Measurements from ENCODE around the gene AKAP17A.

AKAP17A gene

DNA sequence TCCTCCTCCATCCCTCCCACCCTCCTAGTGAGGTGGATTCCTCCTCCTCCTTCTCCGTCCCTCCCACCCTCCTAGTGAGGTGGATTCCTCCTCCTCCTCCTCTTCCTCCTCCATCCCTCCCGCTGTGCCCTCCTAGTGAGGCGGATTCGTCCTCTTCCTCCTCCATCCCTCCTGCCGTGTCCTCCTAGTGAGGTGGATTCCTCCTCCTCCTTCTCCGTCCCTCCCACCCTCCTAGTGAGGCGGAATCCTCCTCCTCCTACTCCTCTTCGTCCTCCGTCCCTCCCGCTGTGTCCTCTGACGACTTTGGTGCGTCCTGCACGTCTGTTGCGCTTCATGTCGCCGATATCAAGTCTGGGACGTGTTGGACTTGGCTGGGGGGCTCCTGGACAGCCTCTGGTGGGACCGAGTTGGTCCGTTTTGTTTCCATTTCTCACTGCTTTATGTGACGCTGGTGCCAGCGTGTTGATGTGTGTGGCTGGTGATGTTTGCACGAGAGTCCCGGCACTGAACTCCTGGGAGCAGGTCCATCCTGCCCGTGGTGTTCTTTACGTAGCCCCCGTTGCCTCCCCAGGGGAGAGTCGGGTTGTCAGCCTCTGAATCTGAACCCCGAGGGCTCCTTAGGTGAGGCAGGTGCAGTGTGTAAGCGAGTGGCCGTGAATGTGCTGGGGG lies 5.4 kb downstream of the AKAP17A start:
- Histone ChIP-seq H3K36me3 (ENCODE audit: control insufficient read depth, insufficient read depth, low read length) (peaks cover 72% of the 10 kb centered on the region), H3K4me1 (ENCODE audit: control insufficient read depth, insufficient read depth, low read length) (peaks cover 2% of the 10 kb centered on the region; the same call in 1 of the 2 replicates)

DNA sequence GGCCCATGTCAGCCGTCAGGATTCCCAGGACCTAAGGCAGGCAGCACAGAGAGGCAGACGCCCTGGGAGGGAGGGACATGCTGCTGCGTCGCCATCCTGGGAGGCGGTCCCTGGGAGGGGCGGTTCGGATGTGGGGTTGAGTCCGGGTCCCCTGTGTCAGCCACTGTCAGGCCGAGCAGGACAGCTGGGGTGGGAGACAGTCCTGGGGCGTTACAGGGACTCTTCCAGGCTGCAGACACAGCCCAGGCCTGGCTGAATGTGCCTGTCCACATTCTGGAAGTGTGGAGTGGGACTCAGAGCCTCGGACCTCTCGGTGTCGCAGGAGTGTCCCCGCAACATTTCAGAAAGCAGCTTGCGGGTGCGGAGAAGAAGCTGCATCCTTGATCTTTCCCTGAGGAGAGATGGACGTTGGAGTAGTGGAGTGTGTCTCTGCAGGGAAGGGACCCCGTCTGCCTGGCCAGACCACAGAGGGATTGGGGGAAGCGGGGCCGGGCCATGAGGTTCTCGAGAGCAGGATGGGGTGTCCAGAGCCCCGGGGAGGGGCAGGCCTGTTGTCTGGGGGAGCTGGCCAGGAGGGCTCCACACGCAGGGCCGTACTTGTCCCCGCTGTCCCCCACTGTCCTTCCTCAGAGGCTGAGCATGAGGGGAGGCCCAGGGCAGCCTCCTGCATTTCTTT lies 6.1 kb downstream of the AKAP17A start:
- Histone ChIP-seq H3K27me3 (ENCODE audit: control insufficient read depth, insufficient read depth, low read length) (no peaks in the 10 kb centered on the region), H3K4me3 (ENCODE audit: low read length) (no peak overlapping the region), H3K36me3 (ENCODE audit: control insufficient read depth, insufficient read depth, low read length) (peaks cover 77% of the 10 kb centered on the region), H3K4me1 (ENCODE audit: control insufficient read depth, insufficient read depth, low read length) (peaks cover 2% of the 10 kb centered on the region; the same call in 1 of the 2 replicates), H3K9me3 (ENCODE audit: control insufficient read depth, insufficient read depth, low read length) (no peaks in the 10 kb centered on the region; the same call in 1 of the 2 replicates), H3K27ac (ENCODE audit: low read length) (no peak overlapping the region)
- DNase-seq (ENCODE audit: low read depth, low spot score) = no peak
- WGBS (ENCODE audit: insufficient coverage, insufficient read length) = no CpG with 5 or more reads among the region's 25 CpGs

More for the DNA sequence above, 5.4 kb downstream of the AKAP17A start:
- no peaks in the 10 kb centered on the region for H3K27me3 ChIP-seq (ENCODE audit: control insufficient read depth, insufficient read depth, low read length)
- no peak overlapping the region for H3K4me3 ChIP-seq (ENCODE audit: low read length)
- no peaks in the 10 kb centered on the region; the same call in 1 of the 2 replicates for H3K9me3 ChIP-seq (ENCODE audit: control insufficient read depth, insufficient read depth, low read length)
- no CpG with 5 or more reads among the region's 30 CpGs for WGBS (ENCODE audit: insufficient coverage, insufficient read length)
- no peak overlapping the region for H3K27ac ChIP-seq (ENCODE audit: low read length)
- DNase-seq (ENCODE audit: low read depth, low spot score) = no peak

- H3K27ac ChIP-seq (ENCODE audit: low read length) = no peak overlapping the region
- no peak overlapping the region for H3K4me3 ChIP-seq (ENCODE audit: low read length)
- WGBS (ENCODE audit: insufficient coverage, insufficient read length) = no CpG with 5 or more reads among the region's 50 CpGs
- H3K9me3 ChIP-seq (ENCODE audit: control insufficient read depth, insufficient read depth, low read length) = no peaks in the 10 kb centered on the region; the same call in 1 of the 2 replicates
- no peaks in the 10 kb centered on the region for H3K27me3 ChIP-seq (ENCODE audit: control insufficient read depth, insufficient read depth, low read length)
- no peak for DNase-seq (ENCODE audit: low read depth, low spot score)
- H3K36me3 ChIP-seq (ENCODE audit: control insufficient read depth, insufficient read depth, low read length) = peaks cover 81% of the 10 kb centered on the region
- peaks cover 2% of the 10 kb centered on the region; the same call in 1 of the 2 replicates for H3K4me1 ChIP-seq (ENCODE audit: control insufficient read depth, insufficient read depth, low read length)
These were observed 6.8 kb downstream of the AKAP17A start for GRCh38 chrX:1598021-1598875.

GRCh38 chrX:1598876-1599790 lies 7.7 kb downstream of the AKAP17A start:
- no peak for DNase-seq (ENCODE audit: low read depth, low spot score)
- H3K9me3 ChIP-seq (ENCODE audit: control insufficient read depth, insufficient read depth, low read length) = no peaks in the 10 kb centered on the region; the same call in 1 of the 2 replicates
- H3K27ac ChIP-seq (ENCODE audit: low read length) = no peak overlapping the region
- WGBS (ENCODE audit: insufficient coverage, insufficient read length) = no CpG with 5 or more reads among the region's 57 CpGs
- no peak overlapping the region for H3K4me3 ChIP-seq (ENCODE audit: low read length)
- H3K4me1 ChIP-seq (ENCODE audit: control insufficient read depth, insufficient read depth, low read length) = no peaks in the 10 kb centered on the region
- peaks cover 72% of the 10 kb centered on the region for H3K36me3 ChIP-seq (ENCODE audit: control insufficient read depth, insufficient read depth, low read length)
- H3K27me3 ChIP-seq (ENCODE audit: control insufficient read depth, insufficient read depth, low read length) = no peaks in the 10 kb centered on the region

- Histone ChIP-seq H3K4me1 (ENCODE audit: control insufficient read depth, insufficient read depth, low read length) (no peaks in the 10 kb centered on the region), H3K27ac (ENCODE audit: low read length) (no peak overlapping the region), H3K9me3 (ENCODE audit: control insufficient read depth, insufficient read depth, low read length) (no peaks in the 10 kb centered on the region; the same call in 1 of the 2 replicates), H3K4me3 (ENCODE audit: low read length) (no peak overlapping the region), H3K27me3 (ENCODE audit: control insufficient read depth, insufficient read depth, low read length) (no peaks in the 10 kb centered on the region), H3K36me3 (ENCODE audit: control insufficient read depth, insufficient read depth, low read length) (peaks cover 67% of the 10 kb centered on the region)
- DNase-seq (ENCODE audit: low read depth, low spot score) = no peak
- WGBS (ENCODE audit: insufficient coverage, insufficient read length) = no CpG with 5 or more reads among the region's 36 CpGs
These were observed 8.5 kb downstream of the AKAP17A start for GRCh38 chrX:1599791-1600405.

DNA sequence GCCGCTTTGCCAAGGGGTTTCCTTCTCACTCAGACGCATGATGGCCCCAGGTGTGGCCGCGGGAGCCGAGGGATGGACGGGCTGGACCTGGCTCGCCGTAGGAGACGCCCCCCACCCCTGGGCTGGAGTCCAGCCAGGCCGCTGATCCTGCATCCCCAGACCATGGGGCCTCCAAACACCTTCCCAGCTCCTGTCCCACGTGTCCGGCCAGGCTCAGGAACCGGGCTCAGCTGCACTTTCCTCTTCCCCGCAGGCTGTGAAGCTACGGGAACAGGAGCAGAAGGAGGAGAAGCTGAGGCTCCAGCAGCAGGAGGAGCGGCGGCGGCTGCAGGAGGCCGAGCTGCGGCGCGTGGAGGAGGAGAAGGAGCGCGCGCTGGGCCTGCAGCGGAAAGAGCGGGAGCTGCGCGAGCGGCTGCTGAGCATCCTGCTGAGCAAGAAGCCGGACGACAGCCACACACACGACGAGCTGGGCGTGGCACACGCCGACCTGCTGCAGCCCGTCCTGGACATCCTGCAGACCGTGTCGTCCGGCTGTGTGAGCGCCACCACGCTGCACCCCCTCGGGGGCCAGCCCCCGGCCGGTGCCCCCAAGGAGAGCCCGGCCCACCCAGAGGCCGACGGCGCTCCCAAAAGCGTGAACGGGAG lies 9.1 kb downstream of the AKAP17A start:
- Histone ChIP-seq H3K4me1 (ENCODE audit: control insufficient read depth, insufficient read depth, low read length) (no peaks in the 10 kb centered on the region), H3K36me3 (ENCODE audit: control insufficient read depth, insufficient read depth, low read length) (peaks cover 63% of the 10 kb centered on the region), H3K27ac (ENCODE audit: low read length) (no peak overlapping the region), H3K4me3 (ENCODE audit: low read length) (no peak overlapping the region; the same call in 1 of the 2 replicates), H3K9me3 (ENCODE audit: control insufficient read depth, insufficient read depth, low read length) (no peaks in the 10 kb centered on the region; the same call in 1 of the 2 replicates), H3K27me3 (ENCODE audit: control insufficient read depth, insufficient read depth, low read length) (no peaks in the 10 kb centered on the region)
- DNase-seq (ENCODE audit: low read depth, low spot score) = no peak
- WGBS (ENCODE audit: insufficient coverage, insufficient read length) = no CpG with 5 or more reads among the region's 52 CpGs

DNA sequence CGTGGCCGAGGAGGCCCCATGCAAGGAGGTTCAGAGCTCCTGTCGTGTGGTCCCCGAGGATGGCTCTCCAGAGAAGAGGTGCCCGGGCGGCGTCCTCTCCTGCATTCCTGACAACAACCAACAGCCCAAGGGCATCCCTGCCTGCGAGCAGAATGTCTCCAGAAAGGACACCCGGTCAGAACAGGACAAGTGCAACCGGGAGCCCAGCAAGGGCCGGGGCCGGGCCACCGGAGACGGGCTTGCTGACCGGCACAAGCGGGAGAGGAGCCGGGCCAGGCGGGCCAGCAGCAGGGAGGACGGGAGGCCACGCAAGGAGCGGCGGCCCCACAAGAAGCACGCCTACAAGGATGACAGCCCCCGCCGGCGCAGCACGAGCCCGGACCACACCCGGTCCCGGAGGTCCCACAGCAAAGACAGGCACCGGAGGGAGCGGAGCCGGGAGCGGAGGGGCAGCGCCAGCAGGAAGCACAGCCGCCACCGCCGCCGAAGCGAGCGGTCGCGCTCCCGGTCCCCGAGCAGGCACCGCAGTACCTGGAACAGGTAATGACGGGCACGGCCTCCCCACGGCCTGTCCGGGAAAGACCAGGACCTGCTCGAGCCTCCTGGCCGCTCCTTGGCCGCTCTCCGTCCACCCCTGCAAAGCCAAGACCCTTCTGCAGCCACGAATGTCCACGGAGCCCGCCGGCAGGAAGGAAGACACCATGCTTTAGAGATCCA lies 9.8 kb downstream of the AKAP17A start:
- H3K4me1 ChIP-seq (ENCODE audit: control insufficient read depth, insufficient read depth, low read length) = no peaks in the 10 kb centered on the region
- H3K27me3 ChIP-seq (ENCODE audit: control insufficient read depth, insufficient read depth, low read length) = no peaks in the 10 kb centered on the region
- no peak overlapping the region for H3K4me3 ChIP-seq (ENCODE audit: low read length)
- WGBS (ENCODE audit: insufficient coverage, insufficient read length) = no CpG with 5 or more reads among the region's 58 CpGs
- no peak for DNase-seq (ENCODE audit: low read depth, low spot score)
- no peak overlapping the region for H3K27ac ChIP-seq (ENCODE audit: low read length)
- no peaks in the 10 kb centered on the region; the same call in 1 of the 2 replicates for H3K9me3 ChIP-seq (ENCODE audit: control insufficient read depth, insufficient read depth, low read length)
- H3K36me3 ChIP-seq (ENCODE audit: control insufficient read depth, insufficient read depth, low read length) = peaks cover 58% of the 10 kb centered on the region

DNA sequence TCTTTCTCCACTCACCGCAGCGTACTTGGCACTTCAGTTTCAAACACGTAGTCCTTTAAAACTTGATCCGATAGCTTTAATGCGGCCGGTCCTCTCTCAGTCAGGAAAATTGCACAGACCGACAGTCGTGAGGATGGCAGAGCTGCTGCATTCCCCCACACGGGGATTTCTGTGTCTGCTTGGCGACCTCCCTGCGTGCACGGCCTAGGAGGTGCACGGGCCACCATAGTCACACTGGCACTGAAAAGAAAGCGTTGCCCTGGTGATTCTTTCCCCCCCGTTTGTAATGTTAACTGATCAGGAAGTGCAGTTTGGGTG lies 10.3 kb downstream of the AKAP17A start:
- Histone ChIP-seq H3K36me3 (ENCODE audit: control insufficient read depth, insufficient read depth, low read length) (peaks cover 57% of the 10 kb centered on the region), H3K9me3 (ENCODE audit: control insufficient read depth, insufficient read depth, low read length) (no peaks in the 10 kb centered on the region; the same call in 1 of the 2 replicates), H3K4me1 (ENCODE audit: control insufficient read depth, insufficient read depth, low read length) (no peaks in the 10 kb centered on the region)

GRCh38 chrX:1602299-1602698 lies 10.9 kb downstream of the AKAP17A start:
- Histone ChIP-seq H3K36me3 (ENCODE audit: control insufficient read depth, insufficient read depth, low read length) (peaks cover 53% of the 10 kb centered on the region), H3K9me3 (ENCODE audit: control insufficient read depth, insufficient read depth, low read length) (no peaks in the 10 kb centered on the region; the same call in 1 of the 2 replicates), H3K4me1 (ENCODE audit: control insufficient read depth, insufficient read depth, low read length) (no peaks in the 10 kb centered on the region), H3K27me3 (ENCODE audit: control insufficient read depth, insufficient read depth, low read length) (no peaks in the 10 kb centered on the region), H3K27ac (ENCODE audit: low read length) (no peak overlapping the region), H3K4me3 (ENCODE audit: low read length) (no peak overlapping the region)
- no peak for DNase-seq (ENCODE audit: low read depth, low spot score)
- no CpG with 5 or more reads among the region's 12 CpGs for WGBS (ENCODE audit: insufficient coverage, insufficient read length)

More for the DNA sequence above, 10.3 kb downstream of the AKAP17A start:
- H3K27me3 ChIP-seq (ENCODE audit: control insufficient read depth, insufficient read depth, low read length) = no peaks in the 10 kb centered on the region
- no peak for DNase-seq (ENCODE audit: low read depth, low spot score)
- no peak overlapping the region for H3K27ac ChIP-seq (ENCODE audit: low read length)
- no peak overlapping the region for H3K4me3 ChIP-seq (ENCODE audit: low read length)
- WGBS (ENCODE audit: insufficient coverage, insufficient read length) = no CpG with 5 or more reads among the region's 15 CpGs
